Measurements from ENCODE around the gene KRTAP5-8. TPM values are rescaled to one million over a fixed set of nuclear protein-coding genes. Genes with fewer than 3 reads are reported as not detected.
"Not testable (repeated sequence)": the region's sequence is repeated elsewhere in the genome, so short reads cannot be mapped to it uniquely, and the experiment has no call there.

The KRTAP5-8 gene
- total RNA-seq, 1 experiment from 2014 or later = not detected

- H3K4me3 ChIP-seq (ENCODE audit: low read depth in 2 of 2, low read length in 2 of 2) = no peak overlapping the region
- H3K9me3 ChIP-seq (ENCODE audit: control insufficient read depth, insufficient read depth, low read depth, low read length) = no peaks in the 10 kb centered on the region
- BruUV-seq (replicated peaks) = no TSS peak
- intact Hi-C loops (cut with micrococcal nuclease; ENCODE audit: unreplicated experiment) = no loop called here
- CTCF ChIA-PET = no interaction called here
- H3K36me3 ChIP-seq (ENCODE audit: control insufficient read depth, insufficient read depth, low read length) = no peaks in the 10 kb centered on the region
- POLR2A ChIA-PET = no interaction called here
- peaks cover 5% of the 10 kb centered on the region for H3K4me1 ChIP-seq (ENCODE audit: control insufficient read depth, insufficient read depth, low read length)
- no peak for ATAC-seq
- H3K27ac ChIP-seq (ENCODE audit: low read length) = no peak overlapping the region
- no peak for DNase-seq (ENCODE audit: low read depth, low spot score)
- in situ Hi-C loops (cut with HindIII; ENCODE audit: low pct_unique_long_range_greater_than_20kb, low sequenced_read_pairs) = no loop called here
- TF ChIP-seq POLR2AphosphoS5 (IDR thresholded peaks at IDR 0.05; ENCODE audit: low read depth, low read length) (no peak), CTCF (IDR thresholded peaks at IDR 0.05) (no peak), TCF7L2 (IDR thresholded peaks at IDR 0.05; ENCODE audit: low read depth, low read length) (no peak)
- H3K27me3 ChIP-seq (ENCODE audit: control insufficient read depth, insufficient read depth, low read length) = peaks cover 8% of the 10 kb centered on the region; the same call in 1 of the 2 replicates
Measured at GRCh38 chr11:71575723-71576424, 38.0 kb downstream of the KRTAP5-8 start.

DNA sequence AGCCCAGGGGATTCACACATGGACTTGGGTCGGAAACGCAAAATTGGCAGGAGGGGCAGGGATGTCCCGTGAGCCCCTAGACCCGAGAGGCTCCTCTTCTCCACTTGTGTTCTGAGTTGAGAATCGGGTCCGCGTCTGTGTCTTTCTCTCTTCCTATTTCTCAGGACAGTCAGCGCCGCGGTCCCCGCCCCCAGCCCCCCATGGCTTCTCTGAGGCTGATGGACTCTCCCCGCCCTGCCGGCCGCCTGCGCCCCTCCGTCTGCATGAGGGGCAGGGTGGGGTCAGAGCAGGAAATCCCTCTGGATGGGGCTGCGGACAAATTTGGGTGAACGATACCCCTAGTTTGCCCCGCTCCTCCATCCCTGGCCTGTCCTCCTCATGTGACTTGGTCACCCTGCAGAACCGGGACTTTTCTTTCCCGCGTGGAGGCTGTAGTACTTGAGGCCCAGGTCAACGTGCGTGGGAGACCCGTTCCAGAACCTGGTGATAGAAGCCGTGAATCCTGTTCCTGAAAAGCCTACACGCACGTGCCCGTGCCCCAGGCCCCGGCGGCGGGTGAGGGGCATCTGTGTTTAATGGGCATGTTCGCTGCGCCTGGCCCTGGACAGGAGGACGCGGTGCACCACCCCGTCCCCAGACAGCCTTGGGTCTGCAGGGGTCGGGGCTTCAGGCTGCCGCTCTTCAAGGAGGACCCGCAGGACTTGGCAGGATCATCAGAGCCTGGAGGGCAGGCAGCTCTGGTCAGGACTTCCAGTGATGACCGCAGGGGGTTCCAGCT lies 39.1 kb downstream of the KRTAP5-8 start:
- H3K9me3 ChIP-seq (ENCODE audit: control insufficient read depth, insufficient read depth, low read depth, low read length); DNase-seq (ENCODE audit: low read depth, low spot score); intact Hi-C loops (cut with micrococcal nuclease; ENCODE audit: unreplicated experiment); H3K36me3 ChIP-seq (ENCODE audit: control insufficient read depth, insufficient read depth, low read length); CTCF ChIA-PET; H3K27ac ChIP-seq (ENCODE audit: low read length); BruUV-seq (replicated peaks); ATAC-seq; H3K4me3 ChIP-seq (ENCODE audit: low read depth in 2 of 2, low read length in 2 of 2); in situ Hi-C loops (cut with HindIII; ENCODE audit: low pct_unique_long_range_greater_than_20kb, low sequenced_read_pairs); H3K4me1 ChIP-seq (ENCODE audit: control insufficient read depth, insufficient read depth, low read length); H3K27me3 ChIP-seq (ENCODE audit: control insufficient read depth, insufficient read depth, low read length): not testable (repeated sequence)
- POLR2A ChIA-PET = interaction anchor here (0.6 kb wide), 1 partner anchor 534 kb away, joined by 3 read pairs; no protein-coding TSS in a partner anchor

- no TSS peak for BruUV-seq (replicated peaks)
- TF ChIP-seq POLR2AphosphoS5 (IDR thresholded peaks at IDR 0.05; ENCODE audit: low read depth, low read length) (no peak), CTCF (IDR thresholded peaks at IDR 0.05) (no peak), TCF7L2 (IDR thresholded peaks at IDR 0.05; ENCODE audit: low read depth, low read length) (no peak), SIN3A (IDR thresholded peaks at IDR 0.05; ENCODE audit: borderline replicate concordance, insufficient read depth, low read depth, low read length) (no peak)
- TF ChIP-seq, protein P1, sequence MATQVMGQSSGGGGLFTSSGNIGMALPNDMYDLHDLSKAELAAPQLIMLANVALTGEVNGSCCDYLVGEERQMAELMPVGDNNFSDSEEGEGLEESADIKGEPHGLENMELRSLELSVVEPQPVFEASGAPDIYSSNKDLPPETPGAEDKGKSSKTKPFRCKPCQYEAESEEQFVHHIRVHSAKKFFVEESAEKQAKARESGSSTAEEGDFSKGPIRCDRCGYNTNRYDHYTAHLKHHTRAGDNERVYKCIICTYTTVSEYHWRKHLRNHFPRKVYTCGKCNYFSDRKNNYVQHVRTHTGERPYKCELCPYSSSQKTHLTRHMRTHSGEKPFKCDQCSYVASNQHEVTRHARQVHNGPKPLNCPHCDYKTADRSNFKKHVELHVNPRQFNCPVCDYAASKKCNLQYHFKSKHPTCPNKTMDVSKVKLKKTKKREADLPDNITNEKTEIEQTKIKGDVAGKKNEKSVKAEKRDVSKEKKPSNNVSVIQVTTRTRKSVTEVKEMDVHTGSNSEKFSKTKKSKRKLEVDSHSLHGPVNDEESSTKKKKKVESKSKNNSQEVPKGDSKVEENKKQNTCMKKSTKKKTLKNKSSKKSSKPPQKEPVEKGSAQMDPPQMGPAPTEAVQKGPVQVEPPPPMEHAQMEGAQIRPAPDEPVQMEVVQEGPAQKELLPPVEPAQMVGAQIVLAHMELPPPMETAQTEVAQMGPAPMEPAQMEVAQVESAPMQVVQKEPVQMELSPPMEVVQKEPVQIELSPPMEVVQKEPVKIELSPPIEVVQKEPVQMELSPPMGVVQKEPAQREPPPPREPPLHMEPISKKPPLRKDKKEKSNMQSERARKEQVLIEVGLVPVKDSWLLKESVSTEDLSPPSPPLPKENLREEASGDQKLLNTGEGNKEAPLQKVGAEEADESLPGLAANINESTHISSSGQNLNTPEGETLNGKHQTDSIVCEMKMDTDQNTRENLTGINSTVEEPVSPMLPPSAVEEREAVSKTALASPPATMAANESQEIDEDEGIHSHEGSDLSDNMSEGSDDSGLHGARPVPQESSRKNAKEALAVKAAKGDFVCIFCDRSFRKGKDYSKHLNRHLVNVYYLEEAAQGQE (IDR thresholded peaks at IDR 0.05; ENCODE audit: insufficient read depth in 1 of 2, low read depth in 2 of 2, low read length in 1 of 2) = no peak
Measured at GRCh38 chr11:71577469-71578004, 39.7 kb downstream of the KRTAP5-8 start.

GRCh38 chr11:71579513-71579912 lies 41.7 kb downstream of the KRTAP5-8 start:
- intact Hi-C loops (cut with micrococcal nuclease; ENCODE audit: unreplicated experiment); H3K9me3 ChIP-seq (ENCODE audit: control insufficient read depth, insufficient read depth, low read depth, low read length); H3K27ac ChIP-seq (ENCODE audit: low read length); DNase-seq (ENCODE audit: low read depth, low spot score); H3K4me3 ChIP-seq (ENCODE audit: low read depth in 2 of 2, low read length in 2 of 2); H3K4me1 ChIP-seq (ENCODE audit: control insufficient read depth, insufficient read depth, low read length); in situ Hi-C loops (cut with HindIII; ENCODE audit: low pct_unique_long_range_greater_than_20kb, low sequenced_read_pairs); BruUV-seq (replicated peaks); POLR2A ChIA-PET; H3K36me3 ChIP-seq (ENCODE audit: control insufficient read depth, insufficient read depth, low read length): not testable (repeated sequence)
- 0 out of 2 replicates have a peak, but pooled peaks have one; percentile 25 for ATAC-seq
- CTCF ChIA-PET = interaction anchor here (0.6 to 1.5 kb wide), 6 partner anchors 12 to 132 kb away, joined by 3 to 5 read pairs (median 3); partner anchors contain the start of genes KRTAP5-9 and NADSYN1
- peaks cover 10% of the 10 kb centered on the region; the same call in 1 of the 2 replicates for H3K27me3 ChIP-seq (ENCODE audit: control insufficient read depth, insufficient read depth, low read length)

More at GRCh38 chr11:71577469-71578004, 39.7 kb downstream of the KRTAP5-8 start:
- Histone ChIP-seq H3K4me1 (ENCODE audit: control insufficient read depth, insufficient read depth, low read length) (peaks cover 5% of the 10 kb centered on the region), H3K27me3 (ENCODE audit: control insufficient read depth, insufficient read depth, low read length) (peaks cover 8% of the 10 kb centered on the region; the same call in 1 of the 2 replicates), H3K4me3 (ENCODE audit: low read depth in 2 of 2, low read length in 2 of 2) (no peak overlapping the region), H3K9me3 (ENCODE audit: control insufficient read depth, insufficient read depth, low read depth, low read length) (no peaks in the 10 kb centered on the region), H3K27ac (ENCODE audit: low read length) (no peak overlapping the region), H3K36me3 (ENCODE audit: control insufficient read depth, insufficient read depth, low read length) (no peaks in the 10 kb centered on the region)
- intact Hi-C loops (cut with micrococcal nuclease; ENCODE audit: unreplicated experiment) = no loop called here
- POLR2A ChIA-PET = no interaction called here
- DNase-seq (ENCODE audit: low read depth, low spot score) = no peak
- ATAC-seq = no peak
- CTCF ChIA-PET = no interaction called here
- in situ Hi-C loops (cut with HindIII; ENCODE audit: low pct_unique_long_range_greater_than_20kb, low sequenced_read_pairs) = no loop called here
